Liver (tissue), 9 donors: ENCODE measurements around the gene CPN1. TPM values are rescaled to one million over a fixed set of nuclear protein-coding genes. Genes with fewer than 3 reads are reported as not detected.

Experiments used
- DNase-seq: peaks from one replicate; pipeline ENCODE4 v3.0.0-alpha.2; 2017; ENCODE audit warnings: low spot score
- H3K27ac ChIP-seq, 2 donors: one replicate each; pipeline ENCODE4 v1.7.0; 2013; ENCODE audit warnings: inconsistent platforms in 2 of 2, low read length in 2 of 2, control low read depth in 1 of 2, low read depth in 1 of 2, mild to moderate bottlenecking in 1 of 2
- H3K27me3 ChIP-seq, 4 donors: one replicate each; pipeline versions ENCODE4 v1.6.1 to v1.7.0; 2013; ENCODE audit warnings: low read length in 3 of 4, inconsistent platforms in 1 of 4, mild to moderate bottlenecking in 1 of 4, moderate library complexity in 1 of 4; ENCODE audit not compliant: control insufficient read depth in 4 of 4, insufficient read depth in 4 of 4
- H3K36me3 ChIP-seq, 4 donors: one replicate each; pipeline versions ENCODE4 v1.6.1 to v1.7.0; 2013; ENCODE audit warnings: low read length in 3 of 4, mild to moderate bottlenecking in 3 of 4, low read depth in 1 of 4, moderate library complexity in 1 of 4; ENCODE audit not compliant: control insufficient read depth in 4 of 4, insufficient read depth in 3 of 4
- H3K4me1 ChIP-seq, 4 donors: one replicate each; pipeline versions ENCODE4 v1.6.1 to v1.7.0; 2013; ENCODE audit warnings: low read length in 3 of 4, mild to moderate bottlenecking in 3 of 4, moderate library complexity in 1 of 4; ENCODE audit not compliant: control insufficient read depth in 4 of 4, insufficient read depth in 4 of 4
- H3K4me3 ChIP-seq, 3 donors: one replicate each; pipeline versions ENCODE4 v1.6.1 to v1.7.0; 2013; ENCODE audit warnings: low read length in 3 of 3, control low read depth in 1 of 3, low read depth in 1 of 3, mild to moderate bottlenecking in 1 of 3
- H3K9ac ChIP-seq, 2 donors: one replicate each; pipeline ENCODE4 v1.7.0; 2013; ENCODE audit warnings: low read length in 2 of 2, mild to moderate bottlenecking in 2 of 2, moderate library complexity in 2 of 2, control low read depth in 1 of 2, low read depth in 1 of 2
- H3K9me3 ChIP-seq, 4 donors: one replicate each; pipeline versions ENCODE4 v1.6.1 to v1.7.0; 2013; ENCODE audit warnings: low read length in 3 of 4; ENCODE audit not compliant: control insufficient read depth in 4 of 4
- ATF3 ChIP-seq: IDR thresholded peaks from 2 replicates; pipeline ENCODE4 v1.6.1; 2016; ENCODE audit warnings: antibody characterized with exemption
- EGR1 ChIP-seq, 2 donors: IDR thresholded peaks; 2 replicates each; pipeline ENCODE4 v1.6.1; 2016 to 2018; ENCODE audit warnings: antibody characterized with exemption in 2 of 2, low read depth in 2 of 2
- FOXA1 ChIP-seq: IDR thresholded peaks from 2 replicates; pipeline ENCODE4 v1.6.1; 2016; ENCODE audit warnings: antibody characterized with exemption
- FOXA2 ChIP-seq: IDR thresholded peaks from 2 replicates; pipeline ENCODE4 v1.6.1; 2016; ENCODE audit warnings: antibody characterized with exemption
- GABPA ChIP-seq, 2 donors: IDR thresholded peaks in 1 of 2; conservative IDR thresholded peaks in 1 of 2; 2 replicates each; pipeline ENCODE4 v1.6.1; 2016; ENCODE audit warnings: antibody characterized with exemption in 2 of 2, mild to moderate bottlenecking in 1 of 2, moderate library complexity in 1 of 2
- HNF4A ChIP-seq, 2 donors: conservative IDR thresholded peaks; 2 replicates each; pipeline ENCODE4 v1.6.1; 2016; ENCODE audit warnings: antibody characterized with exemption in 2 of 2, mild to moderate bottlenecking in 2 of 2
- HNF4G ChIP-seq: IDR thresholded peaks from 2 replicates; pipeline ENCODE4 v1.6.1; 2016; ENCODE audit warnings: antibody characterized with exemption
- JUND ChIP-seq, 2 donors: IDR thresholded peaks; 2 replicates each; pipeline ENCODE4 v1.6.1; 2016; ENCODE audit warnings: antibody characterized with exemption in 2 of 2
- MAX ChIP-seq: IDR thresholded peaks from 2 replicates; pipeline ENCODE4 v1.6.1; 2016; ENCODE audit warnings: antibody characterized with exemption
- NR2F2 ChIP-seq: IDR thresholded peaks from 2 replicates; pipeline ENCODE4 v1.6.1; 2016; ENCODE audit warnings: antibody characterized with exemption
- RAD21 ChIP-seq, 2 donors: IDR thresholded peaks; 2 replicates each; pipeline ENCODE4 v1.6.1; 2016; ENCODE audit warnings: antibody characterized with exemption in 2 of 2, mild to moderate bottlenecking in 2 of 2
- RXRA ChIP-seq, 2 donors: IDR thresholded peaks; 2 replicates each; pipeline ENCODE4 v1.6.1; 2017 to 2018; ENCODE audit warnings: antibody characterized with exemption in 2 of 2, mild to moderate bottlenecking in 1 of 2
- SP1 ChIP-seq: IDR thresholded peaks from 2 replicates; pipeline ENCODE4 v1.6.1; 2018; ENCODE audit warnings: antibody characterized with exemption, mild to moderate bottlenecking
- TAF1 ChIP-seq: conservative IDR thresholded peaks from 2 replicates; pipeline ENCODE4 v1.6.1; 2016; ENCODE audit warnings: antibody characterized with exemption, mild to moderate bottlenecking
- YY1 ChIP-seq: IDR thresholded peaks from 2 replicates; pipeline ENCODE4 v1.6.1; 2016; ENCODE audit warnings: antibody characterized with exemption, mild to moderate bottlenecking
- WGBS: extraction: QIAGEN DNeasy Blood & Tissue Kit; methylation state at CpG from one replicate; pipeline ENCODE4 v1.1.7; 2013; 5-methylcytosine and 5-hydroxymethylcytosine counted together
- polyA plus RNA-seq, 2 donors: library from polyadenylated mRNA; stranded (reverse) in 1 of 2; unstranded in 1 of 2; fragments of 200-250 nt in 1 of 2; fragments of >200 nt in 1 of 2; fragmentation: Nextera tagmentation in 1 of 2; extraction: Ambion mirVana in 1 of 2; gene quantifications; one replicate each; pipeline versions ENCODE4 v1.2.1 to v1.2.3, GENCODE V29; 2013 to 2015
- total RNA-seq, 2 donors: library from RNA; depleted of rRNA; stranded (reverse); fragments of >200 nt; gene quantifications; one replicate each; pipeline ENCODE4 v1.2.3, GENCODE V29; 2014
- TF ChIP-seq, protein P1 (sequence below): IDR thresholded peaks from 2 replicates; pipeline ENCODE4 v1.6.1; 2016; ENCODE audit warnings: antibody characterized with exemption
- TF ChIP-seq, protein P2 (sequence below): fragments of 150-350 bp; IDR thresholded peaks from 2 replicates; pipeline ENCODE4 v1.5.1; 2017; ENCODE audit warnings: improper control_type of control experiment, low read depth, low read length; ENCODE audit not compliant: missing input control
- donor health status: healthy.
- donor health status: healthy.
- donor health status: healthy.
- donor health status: healthy.
- donor health status: healthy.

CPN1 gene
- total and polyA plus RNA-seq, 4 donors: 30.4 to 119 (median 96.8) TPM

DNA sequence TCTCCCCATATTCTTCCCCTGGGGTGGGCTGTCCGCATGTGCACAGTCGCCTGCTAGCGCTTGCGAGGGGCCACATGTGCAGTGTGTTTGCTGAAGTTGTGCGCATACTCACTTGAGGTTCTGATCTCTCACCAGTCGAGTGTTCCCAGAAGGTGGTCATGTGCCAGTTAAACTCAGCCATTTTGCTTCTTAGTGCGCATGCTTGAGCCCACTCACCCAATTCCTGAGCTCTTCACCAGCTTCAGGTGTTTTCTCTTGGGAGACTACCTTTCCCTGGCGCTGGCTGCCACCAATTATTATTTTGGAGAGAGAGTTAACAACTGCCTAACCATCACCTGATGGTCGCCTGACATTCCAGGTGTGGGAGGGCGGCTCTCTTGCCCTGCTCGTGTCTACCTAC is 25.2 kb upstream of the CPN1 start (continued):
- no peak for TF ChIP-seq MAX
- TF ChIP-seq RAD21 (IDR thresholded peaks at IDR 0.05): no peak
- no peak for TF ChIP-seq HNF4A (conservative IDR thresholded peaks at IDR 0.05)
- no peak for TF ChIP-seq YY1
- TF ChIP-seq, protein P1, sequence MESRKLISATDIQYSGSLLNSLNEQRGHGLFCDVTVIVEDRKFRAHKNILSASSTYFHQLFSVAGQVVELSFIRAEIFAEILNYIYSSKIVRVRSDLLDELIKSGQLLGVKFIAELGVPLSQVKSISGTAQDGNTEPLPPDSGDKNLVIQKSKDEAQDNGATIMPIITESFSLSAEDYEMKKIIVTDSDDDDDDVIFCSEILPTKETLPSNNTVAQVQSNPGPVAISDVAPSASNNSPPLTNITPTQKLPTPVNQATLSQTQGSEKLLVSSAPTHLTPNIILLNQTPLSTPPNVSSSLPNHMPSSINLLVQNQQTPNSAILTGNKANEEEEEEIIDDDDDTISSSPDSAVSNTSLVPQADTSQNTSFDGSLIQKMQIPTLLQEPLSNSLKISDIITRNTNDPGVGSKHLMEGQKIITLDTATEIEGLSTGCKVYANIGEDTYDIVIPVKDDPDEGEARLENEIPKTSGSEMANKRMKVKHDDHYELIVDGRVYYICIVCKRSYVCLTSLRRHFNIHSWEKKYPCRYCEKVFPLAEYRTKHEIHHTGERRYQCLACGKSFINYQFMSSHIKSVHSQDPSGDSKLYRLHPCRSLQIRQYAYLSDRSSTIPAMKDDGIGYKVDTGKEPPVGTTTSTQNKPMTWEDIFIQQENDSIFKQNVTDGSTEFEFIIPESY: no peak

DNA sequence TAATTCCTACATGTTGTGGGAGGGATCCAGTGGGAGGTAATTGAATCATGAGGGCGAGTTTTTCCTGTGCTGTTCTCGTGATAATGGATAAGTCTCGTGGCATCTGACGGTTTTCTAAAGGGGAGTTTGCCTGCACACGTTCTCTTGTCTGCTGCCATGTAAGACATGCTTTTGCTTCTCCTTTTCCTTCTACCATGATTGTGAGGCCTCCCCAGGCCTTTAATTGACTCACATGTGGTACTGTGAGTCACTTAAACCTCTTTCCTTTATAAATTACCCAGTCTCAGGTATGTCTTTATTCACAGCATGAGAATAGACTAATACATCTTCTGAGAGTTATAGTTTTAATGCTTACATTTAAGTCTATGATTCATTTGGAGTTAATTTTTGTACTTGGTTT is 22.6 kb upstream of the CPN1 start:
- no peak overlapping the region for H3K9ac ChIP-seq
- no peaks in the 10 kb centered on the region for H3K36me3 ChIP-seq
- no peaks in the 10 kb centered on the region for H3K27me3 ChIP-seq
- no peaks in the 10 kb centered on the region for H3K9me3 ChIP-seq
- H3K27ac ChIP-seq: no peak overlapping the region
- 95% methylated on average over 5 of the region's 5 CpGs for WGBS
- no peak for DNase-seq
- no peak overlapping the region for H3K4me3 ChIP-seq
- no peak for TF ChIP-seq HNF4A (conservative IDR thresholded peaks at IDR 0.05)
- TF ChIP-seq MAX: no peak
- TF ChIP-seq FOXA1: no peak
- TF ChIP-seq RXRA (IDR thresholded peaks at IDR 0.05): no peak
- no peak for TF ChIP-seq SP1
- H3K4me1 ChIP-seq: peaks cover 4 to 21% (median 11%) of the 10 kb centered on the region in 4 donors

GRCh38 chr10:100103581-100103980 is 21.9 kb upstream of the CPN1 start:
- Histone ChIP-seq H3K9me3 (no peaks in the 10 kb centered on the region), H3K4me1 (peaks cover 4 to 21% (median 11%) of the 10 kb centered on the region in 4 donors), H3K9ac (no peak overlapping the region), H3K4me3 (no peak overlapping the region), H3K27ac (no peak overlapping the region), H3K27me3 (no peaks in the 10 kb centered on the region), H3K36me3 (no peaks in the 10 kb centered on the region)
- DNase-seq: no peak
- TF ChIP-seq FOXA2 (no peak), FOXA1 (no peak), JUND (IDR thresholded peaks at IDR 0.05) (no peak), GABPA (IDR thresholded peaks at IDR 0.05 in 1 of 2, conservative IDR thresholded peaks at IDR 0.05 in 1 of 2) (no peak), MAX (no peak), HNF4G (no peak)
- WGBS: 82% methylated on average over 5 of the region's 5 CpGs

GRCh38 chr10:100101192-100102076 is 19.8 kb upstream of the CPN1 start:
- H3K36me3 ChIP-seq: no peaks in the 10 kb centered on the region
- peaks cover 4 to 21% (median 11%) of the 10 kb centered on the region in 4 donors for H3K4me1 ChIP-seq
- peak overlapping the region; percentile 45 to 84 for H3K9ac ChIP-seq
- H3K9me3 ChIP-seq: no peaks in the 10 kb centered on the region
- H3K27me3 ChIP-seq: no peaks in the 10 kb centered on the region
- peak overlapping the region; percentile 91 to 97 for H3K27ac ChIP-seq
- DNase-seq: peak; percentile 58
- 19% methylated on average over 6 of the region's 6 CpGs for WGBS
- H3K4me3 ChIP-seq: no peak overlapping the region
- TF ChIP-seq HNF4A (conservative IDR thresholded peaks at IDR 0.05) (peak; percentile 98 to 99), MAX (peak; percentile 97), HNF4G (peak; percentile 95), SP1 (peak; percentile 99), FOXA2 (peak; percentile 100), YY1 (peak; percentile 90), RAD21 (IDR thresholded peaks at IDR 0.05) (peak; percentile 69 to 70), GABPA (IDR thresholded peaks at IDR 0.05 in 1 of 2, conservative IDR thresholded peaks at IDR 0.05 in 1 of 2) (peak; percentile 23 to 79), ATF3 (peak; percentile 77), FOXA1 (peak; percentile 100), EGR1 (IDR thresholded peaks at IDR 0.05; ENCODE audit: low read depth in 2 of 2) (peak in 1 of 2 donors; percentile 23), NR2F2 (peak; percentile 60), JUND (IDR thresholded peaks at IDR 0.05) (peak; percentile 92 to 97), RXRA (IDR thresholded peaks at IDR 0.05) (peak; percentile 87 to 97), TAF1 (no peak)
- TF ChIP-seq, protein P2, sequence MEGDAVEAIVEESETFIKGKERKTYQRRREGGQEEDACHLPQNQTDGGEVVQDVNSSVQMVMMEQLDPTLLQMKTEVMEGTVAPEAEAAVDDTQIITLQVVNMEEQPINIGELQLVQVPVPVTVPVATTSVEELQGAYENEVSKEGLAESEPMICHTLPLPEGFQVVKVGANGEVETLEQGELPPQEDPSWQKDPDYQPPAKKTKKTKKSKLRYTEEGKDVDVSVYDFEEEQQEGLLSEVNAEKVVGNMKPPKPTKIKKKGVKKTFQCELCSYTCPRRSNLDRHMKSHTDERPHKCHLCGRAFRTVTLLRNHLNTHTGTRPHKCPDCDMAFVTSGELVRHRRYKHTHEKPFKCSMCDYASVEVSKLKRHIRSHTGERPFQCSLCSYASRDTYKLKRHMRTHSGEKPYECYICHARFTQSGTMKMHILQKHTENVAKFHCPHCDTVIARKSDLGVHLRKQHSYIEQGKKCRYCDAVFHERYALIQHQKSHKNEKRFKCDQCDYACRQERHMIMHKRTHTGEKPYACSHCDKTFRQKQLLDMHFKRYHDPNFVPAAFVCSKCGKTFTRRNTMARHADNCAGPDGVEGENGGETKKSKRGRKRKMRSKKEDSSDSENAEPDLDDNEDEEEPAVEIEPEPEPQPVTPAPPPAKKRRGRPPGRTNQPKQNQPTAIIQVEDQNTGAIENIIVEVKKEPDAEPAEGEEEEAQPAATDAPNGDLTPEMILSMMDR: no peak
